A549 (cell line): ENCODE measurements around the gene RASGRF1. TPM values are rescaled to one million over a fixed set of nuclear protein-coding genes. Genes with fewer than 3 reads are reported as not detected.
A peak's percentile ranks its signal among the peaks of the same experiment; 100 is the strongest.

Source experiments
- ATAC-seq, 2 experiments: fragments of 200-7000 bp in 1 of 2; fragments of >200 bp in 1 of 2; cut with Nextera tagmentation in 1 of 2; cut with Tn5 transposase in 1 of 2; 3 replicates each; pipeline versions ENCODE4 v1.8.0 to v1.9.1; 2018 to 2020; ENCODE audit warnings: mild to moderate bottlenecking in 1 of 2, moderate library complexity in 1 of 2
- CTCF ChIA-PET: fragments of 300-600 bp; sonication (Branson Sonifier 250); formaldehyde crosslinking; extraction: SDS; loops from one replicate; lab custom pipeline; 2021; ENCODE audit warnings: antibody characterized with exemption, inconsistent platforms; lab: Yijun Ruan, JAX
- POLR2A ChIA-PET: fragments of 350-600 bp; formaldehyde crosslinking; extraction: SDS; loops from one replicate; lab custom pipeline; 2021; ENCODE audit warnings: antibody characterized with exemption, inconsistent platforms; lab: Yijun Ruan, JAX
- DNase-seq, 2 experiments: peaks; one replicate each; pipeline versions ENCODE4 v3.0.0 to v3.0.0-alpha.2; 2011 to 2016; ENCODE audit warnings: low read depth in 1 of 2, low spot score in 1 of 2
- FAIRE-seq: peaks from 2 replicates; lab custom pipeline; 2011; peaks lifted over from hg19 to GRCh38; lab: Jason Lieb, UNC
- H3K27ac ChIP-seq, 2 experiments: fragments of >200 bp; sonication (Bioruptor Twin); formaldehyde crosslinking; 3 replicates each; pipeline ENCODE4 v1.5.1; 2016 to 2017
- H3K4me1 ChIP-seq: fragments of >200 bp; sonication (Bioruptor Twin); formaldehyde crosslinking; 3 replicates; pipeline ENCODE4 v1.6.1; 2016
- H3K4me2 ChIP-seq: fragments of >200 bp; sonication (Bioruptor Twin); formaldehyde crosslinking; 3 replicates; pipeline ENCODE4 v1.6.1; 2016
- H3K4me3 ChIP-seq: fragments of >200 bp; sonication (Bioruptor Twin); formaldehyde crosslinking; 3 replicates; pipeline ENCODE4 v1.5.1; 2016
- H3K9me3 ChIP-seq: fragments of >200 bp; sonication (Bioruptor Twin); formaldehyde crosslinking; 3 replicates; pipeline ENCODE4 v1.6.1; 2016
- CBX2 ChIP-seq: fragments of 200-600 bp; sonication (generic); IDR thresholded peaks from 2 replicates; pipeline ENCODE4 v1.6.1; 2016; ENCODE audit warnings: low read depth, mild to moderate bottlenecking, borderline replicate concordance
- CEBPB ChIP-seq, 2 experiments: fragments of >200 bp in 1 of 2; sonication (Bioruptor Twin) in 1 of 2; formaldehyde crosslinking in 1 of 2; IDR thresholded peaks; 2 replicates each; pipeline ENCODE4 v1.6.1; 2012 to 2016
- CHD4 ChIP-seq: fragments of 200-600 bp; sonication (generic); IDR thresholded peaks from 2 replicates; pipeline ENCODE4 v1.6.1; 2016; ENCODE audit warnings: antibody characterized with exemption, mild to moderate bottlenecking, borderline replicate concordance
- EHF ChIP-seq: fragments of 250-450 bp; sonication (Bioruptor Pico); IDR thresholded peaks from 2 replicates; pipeline ENCODE4 v1.5.0; 2020; ENCODE audit warnings: mild to moderate bottlenecking
- FOSL2 ChIP-seq, 2 experiments: fragments of 450-650 bp in 1 of 2; fragments of >200 bp in 1 of 2; sonication (Bioruptor Twin) in 1 of 2; formaldehyde crosslinking; IDR thresholded peaks; 2 replicates each; pipeline versions ENCODE4 v1.5.0 to v1.6.1; 2016 to 2020; ENCODE audit warnings: mild to moderate bottlenecking in 1 of 2, moderate library complexity in 1 of 2
- FOXS1 ChIP-seq: fragments of 250-450 bp; sonication (Bioruptor Pico); IDR thresholded peaks from 2 replicates; pipeline ENCODE4 v1.5.0; 2020; ENCODE audit warnings: mild to moderate bottlenecking, moderate library complexity
- GATA3 ChIP-seq: IDR thresholded peaks from 2 replicates; pipeline ENCODE4 v1.6.1; 2012; ENCODE audit warnings: borderline replicate concordance
- HOXA7 ChIP-seq: fragments of 250-450 bp; sonication (Bioruptor Pico); IDR thresholded peaks from 2 replicates; pipeline ENCODE4 v1.5.0; 2020; ENCODE audit warnings: mild to moderate bottlenecking, moderate library complexity
- HOXB13 ChIP-seq: fragments of 250-450 bp; sonication (Bioruptor Pico); IDR thresholded peaks from 2 replicates; pipeline ENCODE4 v1.5.0; 2020; ENCODE audit warnings: low read depth, mild to moderate bottlenecking, moderate library complexity
- HOXB5 ChIP-seq: fragments of 250-450 bp; sonication (Bioruptor Pico); IDR thresholded peaks from 2 replicates; pipeline ENCODE4 v1.5.0; 2020; ENCODE audit warnings: mild to moderate bottlenecking, moderate library complexity
- KDM1A ChIP-seq: fragments of 200-600 bp; sonication (generic); IDR thresholded peaks from 2 replicates; pipeline ENCODE4 v1.6.1; 2016; ENCODE audit warnings: low read depth, mild to moderate bottlenecking
- NFE2L2 ChIP-seq: fragments of 150-350 bp; conservative IDR thresholded peaks from 2 replicates; pipeline ENCODE4 v1.6.1; 2014; ENCODE audit warnings: low read length
- NR3C1 ChIP-seq: fragments of >200 bp; sonication (Bioruptor Twin); formaldehyde crosslinking; IDR thresholded peaks from 3 replicates; pipeline ENCODE4 v1.6.1; 2017
- PHF8 ChIP-seq: fragments of 200-600 bp; sonication (generic); IDR thresholded peaks from 2 replicates; pipeline ENCODE4 v1.6.1; 2016; ENCODE audit warnings: low read depth, mild to moderate bottlenecking, antibody characterized with exemption, moderate library complexity, borderline replicate concordance
- POLR2A ChIP-seq: IDR thresholded peaks from 2 replicates; pipeline ENCODE4 v1.6.1; 2012; ENCODE audit warnings: mild to moderate bottlenecking, low read length
- RAD21 ChIP-seq, 2 experiments: fragments of >200 bp in 1 of 2; sonication (Bioruptor Twin) in 1 of 2; formaldehyde crosslinking in 1 of 2; IDR thresholded peaks in 1 of 2; conservative IDR thresholded peaks in 1 of 2; 2 replicates in 1 of 2; 3 replicates in 1 of 2; pipeline ENCODE4 v1.6.1; 2012 to 2018; ENCODE audit warnings: inconsistent platforms in 1 of 2
- RARB ChIP-seq: fragments of 250-450 bp; sonication (Bioruptor Pico); IDR thresholded peaks from 2 replicates; pipeline ENCODE4 v1.8.0; 2021; ENCODE audit warnings: mild to moderate bottlenecking, moderate library complexity
- RFX5 ChIP-seq: fragments of 450-650 bp; IDR thresholded peaks from 2 replicates; pipeline ENCODE4 v1.7.1; 2014; ENCODE audit warnings: antibody characterized with exemption, mild to moderate bottlenecking, moderate library complexity
- SMC3 ChIP-seq: fragments of >200 bp; sonication (Bioruptor Twin); formaldehyde crosslinking; IDR thresholded peaks from 3 replicates; pipeline ENCODE4 v1.6.1; 2018; ENCODE audit warnings: inconsistent platforms
- ZNF302 ChIP-seq: fragments of 250-450 bp; sonication (Bioruptor Pico); IDR thresholded peaks from 2 replicates; pipeline ENCODE4 v1.9.0; 2021; ENCODE audit warnings: inconsistent platforms, mild to moderate bottlenecking, moderate library complexity
- ZSCAN20 ChIP-seq: fragments of 250-450 bp; sonication (Bioruptor Pico); IDR thresholded peaks from 2 replicates; pipeline ENCODE4 v1.8.0; 2022; ENCODE audit warnings: mild to moderate bottlenecking, moderate library complexity
- WGBS: methylation state at CpG from one replicate; pipeline ENCODE4 v1.1.6; 2017; ENCODE audit errors: missing lambda C conversion rate; 5-methylcytosine and 5-hydroxymethylcytosine counted together
- polyA plus RNA-seq, 4 experiments: library from polyadenylated mRNA; depleted of rRNA in 3 of 4; stranded (reverse); fragments of >200 nt; fragmentation: RNase III in 1 of 4; extraction: RNeasy Plus Mini Kit Qiagen cat#74134 plus additional on column Dnase treatment in 1 of 4; gene quantifications; 2 replicates in 3 of 4; 3 replicates in 1 of 4; pipeline ENCODE4 v1.2.3, GENCODE V29; 2011 to 2017
- TF ChIP-seq, protein P1 (sequence below): fragments of >200 bp; sonication (Bioruptor Twin); formaldehyde crosslinking; IDR thresholded peaks from 2 replicates; pipeline ENCODE4 v1.6.1; 2016
- TF ChIP-seq, protein P2 (sequence below): fragments of >200 bp; sonication (Bioruptor Twin); formaldehyde crosslinking; IDR thresholded peaks from 3 replicates; pipeline ENCODE4 v1.6.1; 2016
- TF ChIP-seq, protein P3 (sequence below): IDR thresholded peaks from 2 replicates; pipeline ENCODE4 v1.6.1; 2012; ENCODE audit warnings: low read depth, borderline replicate concordance
- TF ChIP-seq, protein P4 (sequence below): IDR thresholded peaks from 2 replicates; pipeline ENCODE4 v1.6.1; 2012
- TF ChIP-seq, protein P5 (sequence below): fragments of >200 bp; sonication (Bioruptor Twin); formaldehyde crosslinking; IDR thresholded peaks from 3 replicates; pipeline ENCODE4 v1.5.1; 2016

Gene RASGRF1
- polyA plus RNA-seq, 2 of the 4 experiments (the other 2 are of a cell fraction): 0.13 to 0.21 TPM

- no peak for DNase-seq
- WGBS: 72% methylated on average over 4 of the region's 4 CpGs
- H3K9me3 ChIP-seq: no peaks in the 10 kb centered on the region
- FAIRE-seq: no peak
- ChIA-PET CTCF (interaction anchor here (1.3 to 3.8 kb wide), 3 partner anchors 11 to 149 kb away, joined by 3 to 17 read pairs (median 6); no protein-coding TSS in a partner anchor), POLR2A (no interaction called here)
- no peak for ATAC-seq
- no peak overlapping the region for H3K4me2 ChIP-seq
- H3K4me1 ChIP-seq: peaks cover 7% of the 10 kb centered on the region
- TF ChIP-seq NR3C1 (no peak), FOXS1 (no peak), NFE2L2 (no peak)
- TF ChIP-seq, protein P1, sequence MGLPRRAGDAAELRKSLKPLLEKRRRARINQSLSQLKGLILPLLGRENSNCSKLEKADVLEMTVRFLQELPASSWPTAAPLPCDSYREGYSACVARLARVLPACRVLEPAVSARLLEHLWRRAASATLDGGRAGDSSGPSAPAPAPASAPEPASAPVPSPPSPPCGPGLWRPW: no peak
- H3K27ac ChIP-seq: no peak overlapping the region
- no peak overlapping the region for H3K4me3 ChIP-seq
Observed at GRCh38 chr15:79009379-79009778, 81.2 kb downstream of the RASGRF1 start.

GRCh38 chr15:79008659-79009058 lies 81.9 kb downstream of the RASGRF1 start:
- WGBS: 81% methylated on average over 10 of the region's 10 CpGs
- DNase-seq: no peak
- ChIA-PET POLR2A (no interaction called here), CTCF (interaction anchor here (1.9 to 3.8 kb wide), 2 partner anchors 10 to 20 kb away, joined by 6 to 17 read pairs; no protein-coding TSS in a partner anchor)
- Histone ChIP-seq H3K27ac (no peak overlapping the region), H3K9me3 (no peaks in the 10 kb centered on the region), H3K4me1 (peaks cover 11% of the 10 kb centered on the region), H3K4me3 (no peak overlapping the region), H3K4me2 (no peak overlapping the region)
- no peak for TF ChIP-seq POLR2A
- TF ChIP-seq NR3C1: no peak
- TF ChIP-seq GATA3: no peak
- TF ChIP-seq, protein P2, sequence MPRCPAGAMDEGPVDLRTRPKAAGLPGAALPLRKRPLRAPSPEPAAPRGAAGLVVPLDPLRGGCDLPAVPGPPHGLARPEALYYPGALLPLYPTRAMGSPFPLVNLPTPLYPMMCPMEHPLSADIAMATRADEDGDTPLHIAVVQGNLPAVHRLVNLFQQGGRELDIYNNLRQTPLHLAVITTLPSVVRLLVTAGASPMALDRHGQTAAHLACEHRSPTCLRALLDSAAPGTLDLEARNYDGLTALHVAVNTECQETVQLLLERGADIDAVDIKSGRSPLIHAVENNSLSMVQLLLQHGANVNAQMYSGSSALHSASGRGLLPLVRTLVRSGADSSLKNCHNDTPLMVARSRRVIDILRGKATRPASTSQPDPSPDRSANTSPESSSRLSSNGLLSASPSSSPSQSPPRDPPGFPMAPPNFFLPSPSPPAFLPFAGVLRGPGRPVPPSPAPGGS: no peak
- TF ChIP-seq, protein P3, sequence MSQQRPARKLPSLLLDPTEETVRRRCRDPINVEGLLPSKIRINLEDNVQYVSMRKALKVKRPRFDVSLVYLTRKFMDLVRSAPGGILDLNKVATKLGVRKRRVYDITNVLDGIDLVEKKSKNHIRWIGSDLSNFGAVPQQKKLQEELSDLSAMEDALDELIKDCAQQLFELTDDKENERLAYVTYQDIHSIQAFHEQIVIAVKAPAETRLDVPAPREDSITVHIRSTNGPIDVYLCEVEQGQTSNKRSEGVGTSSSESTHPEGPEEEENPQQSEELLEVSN: no peak
- TF ChIP-seq, protein P4, sequence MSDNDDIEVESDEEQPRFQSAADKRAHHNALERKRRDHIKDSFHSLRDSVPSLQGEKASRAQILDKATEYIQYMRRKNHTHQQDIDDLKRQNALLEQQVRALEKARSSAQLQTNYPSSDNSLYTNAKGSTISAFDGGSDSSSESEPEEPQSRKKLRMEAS: no peak
- no peak for TF ChIP-seq HOXB5
- TF ChIP-seq CBX2: no peak
- no peak for TF ChIP-seq RFX5
- TF ChIP-seq RARB (CRISPR knock-in tag): no peak
- no peak for TF ChIP-seq CHD4
- TF ChIP-seq NFE2L2: no peak
- no peak for TF ChIP-seq ZNF302 (CRISPR knock-in tag)
- TF ChIP-seq KDM1A: no peak
- TF ChIP-seq HOXB13: no peak
- TF ChIP-seq ZSCAN20 (CRISPR knock-in tag): no peak
- TF ChIP-seq HOXA7 (CRISPR knock-in tag): no peak
- TF ChIP-seq EHF (CRISPR knock-in tag): no peak
- no peak for TF ChIP-seq FOSL2 (IDR thresholded peaks at IDR 0.05)
- no peak for TF ChIP-seq FOSL2 (CRISPR knock-in tag; IDR thresholded peaks at IDR 0.05)
- ATAC-seq: no peak
- FAIRE-seq: no peak

DNA sequence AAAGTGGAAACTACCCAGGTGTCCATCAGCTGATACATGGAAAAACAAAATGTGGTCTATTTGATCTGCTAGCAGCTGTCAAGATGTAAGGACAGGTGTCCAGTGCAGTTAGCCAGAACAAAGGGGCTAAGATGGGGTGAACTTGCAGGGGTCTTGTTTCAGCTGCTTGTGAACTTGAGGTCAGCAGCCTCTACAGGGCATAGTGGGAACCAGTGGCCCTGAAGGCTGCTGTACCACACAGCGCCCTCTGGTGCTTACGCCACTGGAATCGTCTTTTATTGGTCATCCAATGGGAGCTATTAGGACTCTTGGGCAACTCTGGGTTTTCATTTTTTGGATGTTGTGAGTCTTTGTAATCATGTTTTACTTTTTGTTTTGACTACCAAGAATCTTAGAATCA lies 83.5 kb downstream of the RASGRF1 start:
- peak; percentile 58 for TF ChIP-seq SMC3
- TF ChIP-seq RAD21 (conservative IDR thresholded peaks at IDR 0.05 in 1 of 2, IDR thresholded peaks at IDR 0.05 in 1 of 2): peak; percentile 41 to 64
- TF ChIP-seq, protein P2: no peak
- TF ChIP-seq CEBPB (IDR thresholded peaks at IDR 0.05): peak in 1 of 2 experiments; percentile 32; a peak in 1 of 4 replicates
- TF ChIP-seq, protein P5, sequence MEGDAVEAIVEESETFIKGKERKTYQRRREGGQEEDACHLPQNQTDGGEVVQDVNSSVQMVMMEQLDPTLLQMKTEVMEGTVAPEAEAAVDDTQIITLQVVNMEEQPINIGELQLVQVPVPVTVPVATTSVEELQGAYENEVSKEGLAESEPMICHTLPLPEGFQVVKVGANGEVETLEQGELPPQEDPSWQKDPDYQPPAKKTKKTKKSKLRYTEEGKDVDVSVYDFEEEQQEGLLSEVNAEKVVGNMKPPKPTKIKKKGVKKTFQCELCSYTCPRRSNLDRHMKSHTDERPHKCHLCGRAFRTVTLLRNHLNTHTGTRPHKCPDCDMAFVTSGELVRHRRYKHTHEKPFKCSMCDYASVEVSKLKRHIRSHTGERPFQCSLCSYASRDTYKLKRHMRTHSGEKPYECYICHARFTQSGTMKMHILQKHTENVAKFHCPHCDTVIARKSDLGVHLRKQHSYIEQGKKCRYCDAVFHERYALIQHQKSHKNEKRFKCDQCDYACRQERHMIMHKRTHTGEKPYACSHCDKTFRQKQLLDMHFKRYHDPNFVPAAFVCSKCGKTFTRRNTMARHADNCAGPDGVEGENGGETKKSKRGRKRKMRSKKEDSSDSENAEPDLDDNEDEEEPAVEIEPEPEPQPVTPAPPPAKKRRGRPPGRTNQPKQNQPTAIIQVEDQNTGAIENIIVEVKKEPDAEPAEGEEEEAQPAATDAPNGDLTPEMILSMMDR: peak; percentile 66
- no peak for TF ChIP-seq PHF8
- TF ChIP-seq CBX2: no peak
- 27% methylated on average over 3 of the region's 3 CpGs for WGBS
- FAIRE-seq (no peak), ATAC-seq (peak; percentile 73 to 89), DNase-seq (peak; percentile 52 to 77)
- Histone ChIP-seq H3K4me2 (no peak overlapping the region), H3K4me3 (no peak overlapping the region), H3K27ac (no peak overlapping the region), H3K4me1 (peaks cover 11% of the 10 kb centered on the region), H3K9me3 (no peaks in the 10 kb centered on the region)
- POLR2A ChIA-PET: interaction anchor here (0.5 kb wide), 1 partner anchor 18 kb away, joined by 3 read pairs; no protein-coding TSS in a partner anchor
- CTCF ChIA-PET: interaction anchor here (0.7 to 5.8 kb wide), 32 partner anchors 9 to 178 kb away, joined by 3 to 20 read pairs (median 4); no protein-coding TSS in a partner anchor
